HG03025 (cell line): Measurements from ENCODE around the gene CRISP2.

Source experiments
- ATAC-seq: cut with Tn5 transposase; IDR thresholded peaks from one replicate; pipeline ENCODE4 v1.9.1; 2021; ENCODE audit warnings: mild to moderate bottlenecking, moderate library complexity; ENCODE audit not compliant: unreplicated experiment, low FRiP score

Gene CRISP2

GRCh38 chr6:49662892-49663261 lies 50.5 kb downstream of the CRISP2 start:
- no peak for ATAC-seq

DNA sequence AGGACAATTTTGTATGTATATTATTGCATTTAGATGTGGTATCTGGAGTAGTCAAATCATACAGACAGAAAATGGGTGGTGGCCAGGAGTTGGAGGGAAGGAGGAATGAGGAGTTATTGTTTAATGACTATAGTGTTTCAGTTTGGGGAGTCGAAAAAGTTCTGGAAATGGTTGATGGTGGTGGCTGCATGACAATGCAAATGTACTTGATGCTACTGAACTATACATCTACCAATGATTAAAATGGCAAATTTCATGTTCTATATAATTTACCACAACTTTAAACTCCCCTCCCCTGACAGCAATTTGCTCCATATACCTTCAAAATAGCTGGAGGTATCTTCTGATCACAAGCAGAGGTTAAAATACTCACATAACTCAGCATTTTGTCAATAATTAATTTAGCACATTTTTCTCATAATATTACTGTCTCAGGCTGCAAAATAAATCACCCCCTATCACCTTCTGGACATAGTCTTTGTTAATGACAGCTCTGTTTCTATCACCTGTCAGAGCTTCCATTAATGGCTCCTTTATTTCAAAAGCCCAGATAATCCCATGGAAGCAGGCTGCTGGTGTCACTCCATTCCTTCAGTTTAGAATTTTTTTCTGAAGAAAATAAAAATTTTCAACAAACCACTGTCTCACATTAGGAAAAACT lies 51.0 kb downstream of the CRISP2 start:
- no peak for ATAC-seq

GRCh38 chr6:49653942-49654341 lies 59.4 kb downstream of the CRISP2 start:
- ATAC-seq: no peak

GRCh38 chr6:49653438-49653837 lies 59.9 kb downstream of the CRISP2 start:
- ATAC-seq: no peak

- ATAC-seq: no peak
Observed at GRCh38 chr6:49651239-49651638, 62.1 kb downstream of the CRISP2 start.

GRCh38 chr6:49649988-49650387 lies 63.4 kb downstream of the CRISP2 start:
- ATAC-seq: no peak

DNA sequence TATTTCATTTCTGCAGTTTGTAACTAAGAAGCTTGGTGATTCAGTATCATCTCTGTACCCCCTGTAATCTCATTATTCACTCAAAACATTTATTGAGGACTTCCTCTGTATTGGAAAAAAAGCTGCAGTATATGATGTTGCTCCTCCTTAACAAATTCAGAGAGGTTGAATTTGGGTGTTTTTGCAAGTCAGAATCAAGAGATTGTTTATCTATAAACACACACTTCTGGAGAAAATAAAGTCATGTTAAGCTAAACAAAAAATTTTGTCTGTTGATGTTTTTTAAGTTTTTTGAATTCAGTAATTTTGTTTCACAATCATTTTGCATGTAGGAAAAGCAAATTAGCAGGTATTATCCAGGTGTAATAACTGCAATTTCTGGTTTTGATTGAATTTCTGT lies 65.3 kb downstream of the CRISP2 start:
- ATAC-seq: no peak

- no peak for ATAC-seq
Observed at GRCh38 chr6:49647476-49647875, 65.9 kb downstream of the CRISP2 start.

DNA sequence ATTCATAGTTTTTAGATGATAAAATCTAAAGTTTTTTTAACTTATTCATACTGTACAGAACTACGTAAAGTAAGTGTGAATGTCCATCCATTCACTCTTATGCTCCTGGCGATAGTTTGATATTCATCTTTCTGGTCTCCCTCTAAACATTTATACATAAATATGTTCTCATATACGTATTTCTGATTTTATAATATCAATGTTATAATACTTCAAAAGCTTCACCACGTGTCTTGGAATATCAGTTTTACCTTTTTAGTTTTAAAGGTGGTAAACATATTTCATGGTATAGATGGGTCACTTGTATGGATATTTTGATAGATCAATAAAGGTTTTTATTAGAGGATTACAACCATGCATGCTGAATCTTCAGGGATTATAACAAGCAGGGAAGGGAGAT lies 66.4 kb downstream of the CRISP2 start:
- no peak for ATAC-seq

- ATAC-seq: no peak
Observed at GRCh38 chr6:49646130-49646824, 67.1 kb downstream of the CRISP2 start.

GRCh38 chr6:49645139-49645538 lies 68.2 kb downstream of the CRISP2 start:
- no peak for ATAC-seq
